Suppressor macrophage treated with lipopolysaccharide for 1 hour (primary cell): ENCODE data around the gene GATAD2A.

Experiments used
- DNase-seq, 3 donors: peaks; one replicate each; pipeline ENCODE4 v3.0.0-alpha.2; 2020 to 2022

The GATAD2A gene

GRCh38 chr19:19514881-19515641 lies 109.6 kb downstream of the GATAD2A start, which contains the start of gene TSSK6:
Gene TSSK6 (minus strand): TSS chr19:19515548. CDS start chr19:19515427, 121 bp downstream.
- no peak for DNase-seq

- peak; percentile 94 to 97 (median 94) for DNase-seq
Observed at GRCh38 chr19:19515642-19516519, 110.4 kb downstream of the GATAD2A start, which contains the start of gene NDUFA13. Gene NDUFA13 (plus strand): TSS chr19:19516225. CDS start chr19:19516239, 14 bp downstream.

- DNase-seq = no peak
Observed at GRCh38 chr19:19517235-19517619, 111.8 kb downstream of the GATAD2A start.

GRCh38 chr19:19520989-19521388 lies 115.5 kb downstream of the GATAD2A start:
- no peak for DNase-seq

- no peak for DNase-seq
Observed at GRCh38 chr19:19523177-19523576, 117.7 kb downstream of the GATAD2A start.

GRCh38 chr19:19524053-19524452 lies 118.6 kb downstream of the GATAD2A start:
- no peak for DNase-seq

GRCh38 chr19:19525611-19526380 lies 120.3 kb downstream of the GATAD2A start:
- DNase-seq = no peak

GRCh38 chr19:19526581-19527370 lies 121.3 kb downstream of the GATAD2A start:
- DNase-seq = no peak

- no peak for DNase-seq
Observed at GRCh38 chr19:19527371-19527656, 121.8 kb downstream of the GATAD2A start.

GRCh38 chr19:19527674-19528625 lies 122.5 kb downstream of the GATAD2A start:
- DNase-seq = no peak

GRCh38 chr19:19528721-19529490 lies 123.4 kb downstream of the GATAD2A start, which contains the start of gene YJEFN3:
Gene YJEFN3 (plus strand): TSS chr19:19528911. CDS start chr19:19528933, 22 bp downstream.
- DNase-seq = no peak

- no peak for DNase-seq
Observed at GRCh38 chr19:19529783-19530422, 124.4 kb downstream of the GATAD2A start.

GRCh38 chr19:19530423-19530804 lies 124.9 kb downstream of the GATAD2A start:
- peak; percentile 27 to 50 (median 27) for DNase-seq

GRCh38 chr19:19530889-19531288 lies 125.4 kb downstream of the GATAD2A start:
- DNase-seq = no peak

- peak; percentile 85 to 94 (median 90) for DNase-seq
Observed at GRCh38 chr19:19531951-19532805, 126.7 kb downstream of the GATAD2A start.

- DNase-seq = no peak
Observed at GRCh38 chr19:19532806-19533701, 127.6 kb downstream of the GATAD2A start.

- no peak for DNase-seq
Observed at GRCh38 chr19:19533841-19534240, 128.4 kb downstream of the GATAD2A start.
